ENCODE measurements around the gene ZC3H7B.

- no peak for TF ChIP-seq CTCF (IDR thresholded peaks at IDR 0.05)
- no peak for TF ChIP-seq EZH2 (IDR thresholded peaks at IDR 0.05)
Measured at GRCh38 chr22:41285441-41285819, 15.9 kb upstream of the ZC3H7B start.

All from neural progenitor cell (in vitro differentiated cells).